Epithelial cell of alveolus of lung (primary cell): ENCODE measurements around the gene MARK1. TPM values are rescaled to one million over a fixed set of nuclear protein-coding genes. Genes with fewer than 3 reads are reported as not detected.

Source experiments
- total RNA-seq: library from RNA; depleted of rRNA; stranded (reverse); fragments of >200 nt; gene quantifications from 2 replicates; pipeline ENCODE4 v1.2.1, GENCODE V29; 2015

Gene MARK1
- total RNA-seq, result 1.8 and 23.8 TPM in 2 replicates

GRCh38 chr1:220527908-220528678, at the start of gene MARK1:
Gene MARK1, plus strand, starts transcription at chr1:220528136. Its CDS starts 687 bp downstream, at chr1:220528823.

GRCh38 chr1:220690140-220691052, 162.5 kb downstream of the MARK1 start, which contains the start of gene C1orf115:
Gene C1orf115, plus strand, starts transcription at chr1:220690363. Its CDS starts 40 bp downstream, at chr1:220690403.

Other genes with a start within 250 kb of the MARK1 start
- 1.7 and 5.2 TPM in 2 replicates for gene C1orf115, start 162.2 kb downstream of the MARK1 start, total RNA-seq
- gene MTARC2, start 220.2 kb downstream of the MARK1 start, total RNA-seq, result 4.1 and 10.0 TPM in 2 replicates